ENCODE data around the gene COL17A1.

DNA sequence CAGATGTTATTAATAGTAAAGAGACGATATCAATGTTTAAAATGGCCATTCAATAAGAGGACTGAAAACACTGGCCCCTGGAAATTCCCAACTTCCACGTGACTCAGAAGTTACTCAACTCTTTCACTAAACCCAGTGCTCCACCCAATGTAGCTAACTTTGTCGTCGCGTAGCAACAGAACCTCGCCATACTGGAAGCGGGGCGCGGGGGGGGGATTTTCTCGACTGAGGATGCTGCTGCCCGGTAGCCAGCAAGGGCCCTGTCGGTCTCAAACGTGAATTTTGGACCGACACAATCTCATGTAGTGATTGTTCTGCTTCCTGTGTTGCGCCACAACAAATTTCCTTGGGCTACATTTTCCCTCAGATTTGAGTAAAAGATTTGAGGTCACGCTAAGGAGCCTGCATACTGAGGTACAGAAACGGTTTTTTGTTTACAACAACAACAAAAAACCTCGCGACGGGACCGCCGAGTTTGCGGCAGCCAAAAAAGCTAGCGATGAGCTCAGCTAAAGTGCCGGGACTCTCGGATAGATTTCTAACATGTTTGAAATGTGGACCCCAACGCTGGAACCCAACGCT, 35.3 kb upstream of the COL17A1 start:
- TF ChIP-seq NFIC (IDR thresholded peaks at IDR 0.05) (no peak), FOSL1 (tag; conservative IDR thresholded peaks at IDR 0.05) (peak; percentile 50; the same call in 1 of the 2 replicates)
- TF ChIP-seq, protein P1, sequence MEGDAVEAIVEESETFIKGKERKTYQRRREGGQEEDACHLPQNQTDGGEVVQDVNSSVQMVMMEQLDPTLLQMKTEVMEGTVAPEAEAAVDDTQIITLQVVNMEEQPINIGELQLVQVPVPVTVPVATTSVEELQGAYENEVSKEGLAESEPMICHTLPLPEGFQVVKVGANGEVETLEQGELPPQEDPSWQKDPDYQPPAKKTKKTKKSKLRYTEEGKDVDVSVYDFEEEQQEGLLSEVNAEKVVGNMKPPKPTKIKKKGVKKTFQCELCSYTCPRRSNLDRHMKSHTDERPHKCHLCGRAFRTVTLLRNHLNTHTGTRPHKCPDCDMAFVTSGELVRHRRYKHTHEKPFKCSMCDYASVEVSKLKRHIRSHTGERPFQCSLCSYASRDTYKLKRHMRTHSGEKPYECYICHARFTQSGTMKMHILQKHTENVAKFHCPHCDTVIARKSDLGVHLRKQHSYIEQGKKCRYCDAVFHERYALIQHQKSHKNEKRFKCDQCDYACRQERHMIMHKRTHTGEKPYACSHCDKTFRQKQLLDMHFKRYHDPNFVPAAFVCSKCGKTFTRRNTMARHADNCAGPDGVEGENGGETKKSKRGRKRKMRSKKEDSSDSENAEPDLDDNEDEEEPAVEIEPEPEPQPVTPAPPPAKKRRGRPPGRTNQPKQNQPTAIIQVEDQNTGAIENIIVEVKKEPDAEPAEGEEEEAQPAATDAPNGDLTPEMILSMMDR (IDR thresholded peaks at IDR 0.05 in 2 of 3, conservative IDR thresholded peaks at IDR 0.05 in 1 of 3; ENCODE audit: insufficient read depth in 2 of 3, low read depth in 1 of 3, low read length in 3 of 3) = no peak
